Left renal pelvis (tissue), 4 donors: Measurements from ENCODE around the gene KCNE4. TPM values are rescaled to one million over a fixed set of nuclear protein-coding genes. Genes with fewer than 3 reads are reported as not detected.
A peak's percentile ranks its signal among the peaks of the same experiment; 100 is the strongest.

Experiments used
- DNase-seq, 4 donors: peaks; one replicate each; pipeline ENCODE4 v3.0.0-alpha.2; 2013; ENCODE audit warnings: low read depth in 4 of 4, low spot score in 3 of 4
- polyA plus RNA-seq, 4 donors: library from polyadenylated mRNA; unstranded; fragments of 120-200 nt; gene quantifications; one replicate each; pipeline ENCODE4 v1.2.1, GENCODE V29; 2013; ENCODE audit not compliant: insufficient read length in 4 of 4

KCNE4 gene
- 10 to 100 TPM; 14.0 to 34.0 (median 16.5) TPM for polyA plus RNA-seq

GRCh38 chr2:223051693-223052289 is at the start of gene KCNE4:
TSS of gene KCNE4 (plus strand) at chr2:223052190. CDS start at chr2:223052831, 641 bp downstream.
- DNase-seq = peak in 2 of 4 donors; percentile 65 to 74

- no peak for DNase-seq
Measured at GRCh38 chr2:223003191-223003590, 48.8 kb upstream of the KCNE4 start.

GRCh38 chr2:223005496-223005895 is 46.5 kb upstream of the KCNE4 start:
- DNase-seq = no peak

GRCh38 chr2:223007531-223007930 is 44.5 kb upstream of the KCNE4 start:
- DNase-seq = no peak

GRCh38 chr2:223008162-223008561 is 43.8 kb upstream of the KCNE4 start:
- no peak for DNase-seq

- DNase-seq = no peak
Measured at GRCh38 chr2:223008956-223009355, 43.0 kb upstream of the KCNE4 start.

- no peak for DNase-seq
Measured at GRCh38 chr2:223010641-223011040, 41.3 kb upstream of the KCNE4 start.

- no peak for DNase-seq
Measured at GRCh38 chr2:223012291-223012690, 39.7 kb upstream of the KCNE4 start.

GRCh38 chr2:223019390-223019930 is 32.5 kb upstream of the KCNE4 start:
- no peak for DNase-seq

- no peak for DNase-seq
Measured at GRCh38 chr2:223019987-223020717, 31.8 kb upstream of the KCNE4 start.

- DNase-seq = no peak
Measured at GRCh38 chr2:223020971-223021675, 30.9 kb upstream of the KCNE4 start.

GRCh38 chr2:223026357-223027110 is 25.5 kb upstream of the KCNE4 start:
- no peak for DNase-seq

- no peak for DNase-seq
Measured at GRCh38 chr2:223027442-223027841, 24.5 kb upstream of the KCNE4 start.

GRCh38 chr2:223029287-223029686 is 22.7 kb upstream of the KCNE4 start:
- no peak for DNase-seq

GRCh38 chr2:223032187-223033142 is 19.5 kb upstream of the KCNE4 start:
- no peak for DNase-seq

GRCh38 chr2:223034221-223034975 is 17.6 kb upstream of the KCNE4 start:
- no peak for DNase-seq

GRCh38 chr2:223036790-223037444 is 15.1 kb upstream of the KCNE4 start:
- no peak for DNase-seq

GRCh38 chr2:223037445-223037800 is 14.6 kb upstream of the KCNE4 start:
- DNase-seq = no peak
